Measurements from ENCODE around the gene TSPAN18.

DNA sequence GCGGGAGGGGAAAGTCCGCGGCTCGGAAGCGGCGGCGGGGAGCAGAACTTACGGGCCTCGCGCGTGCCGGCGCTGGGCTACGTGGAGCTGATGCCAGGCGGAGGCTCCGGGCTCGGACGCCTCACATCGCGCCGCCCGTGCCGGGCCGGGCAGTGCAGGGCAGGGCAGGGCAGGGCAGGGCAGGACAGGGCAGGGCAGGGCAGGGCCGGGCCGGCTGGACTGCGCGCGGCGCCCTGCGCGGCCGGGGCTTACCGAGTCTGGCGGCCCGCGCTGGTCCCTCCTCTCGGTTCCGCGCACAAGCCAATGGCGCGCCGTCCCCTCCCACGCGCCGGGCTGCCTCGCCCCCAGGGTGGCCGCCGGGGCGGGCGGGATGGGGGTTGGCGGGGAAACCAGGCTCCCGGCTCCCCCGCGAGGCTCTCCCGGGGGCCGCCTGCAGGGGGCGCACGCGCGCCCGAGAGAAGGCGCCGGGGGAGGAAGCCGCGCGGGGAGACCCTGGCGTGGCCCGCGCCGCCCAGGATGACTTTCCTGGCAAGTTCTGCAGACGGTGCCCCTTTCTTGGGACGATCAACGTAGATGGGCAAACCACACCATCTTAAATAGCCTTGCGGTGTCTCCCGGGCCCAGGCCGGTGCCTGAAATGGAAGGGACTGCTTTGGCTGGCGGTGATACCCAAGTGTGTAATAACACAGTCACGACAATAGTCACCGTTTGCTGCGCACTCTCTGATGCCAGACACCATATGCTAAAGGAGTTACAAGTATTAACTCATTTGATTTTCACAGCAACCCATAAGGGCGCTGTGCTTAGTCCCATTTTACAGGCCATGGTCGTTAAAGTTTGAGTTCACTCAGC, 224.1 kb downstream of the TSPAN18 start, which contains the start of gene TP53I11:
- TF ChIP-seq EZH2phosphoT487 (IDR thresholded peaks at IDR 0.05; ENCODE audit: borderline replicate concordance, low read length) (no peak), CTCF (IDR thresholded peaks at IDR 0.05; ENCODE audit: low read depth, low read length, poor library complexity, severe bottlenecking) (peak; percentile 61)

All from DOHH2 (cell line).